Subcutaneous adipose tissue (tissue), 4 donors: ENCODE data around the gene ADRB2. TPM values are rescaled to one million over a fixed set of nuclear protein-coding genes. Genes with fewer than 3 reads are reported as not detected.

ENCODE experiments used
- CTCF ChIP-seq: fragments of 450-650 bp; IDR thresholded peaks from one replicate; pipeline ENCODE4 v1.5.1; 2016; ENCODE audit warnings: low read depth, mild to moderate bottlenecking, control low read depth, antibody characterized with exemption, moderate library complexity
- total RNA-seq, 4 donors: library from RNA; depleted of rRNA; stranded (reverse); fragments of >200 nt; gene quantifications; one replicate each; pipeline ENCODE4 v1.1.0, GENCODE V29; 2016

The ADRB2 gene
- total RNA-seq, 4 donors from 2014 or later, result 23.1 to 60.0 (median 38.9) TPM

GRCh38 chr5:148788636-148789035 is 37.8 kb upstream of the ADRB2 start:
- no peak for TF ChIP-seq CTCF

- TF ChIP-seq CTCF, result no peak
These were observed 35.7 kb upstream of the ADRB2 start for GRCh38 chr5:148790545-148791333.

GRCh38 chr5:148791334-148791667 is 35.1 kb upstream of the ADRB2 start:
- no peak for TF ChIP-seq CTCF

GRCh38 chr5:148791696-148792095 is 34.7 kb upstream of the ADRB2 start:
- no peak for TF ChIP-seq CTCF

GRCh38 chr5:148792744-148793143 is 33.7 kb upstream of the ADRB2 start:
- no peak for TF ChIP-seq CTCF

- no peak for TF ChIP-seq CTCF
These were observed 33.1 kb upstream of the ADRB2 start for GRCh38 chr5:148793261-148793660.

GRCh38 chr5:148794275-148794674 is 32.1 kb upstream of the ADRB2 start:
- TF ChIP-seq CTCF, result no peak
